ENCODE results near the gene DIP2B.

- TF ChIP-seq CTCF (IDR thresholded peaks at IDR 0.05) (no peak), POLR2A (IDR thresholded peaks at IDR 0.05) (no peak)
These were observed 283.8 kb downstream of the DIP2B start for GRCh38 chr12:50788561-50788960.
